DOHH2 (cell line): ENCODE data around the gene MCC.

Experiments
- H3F3A ChIP-seq: fragments of 200-600 bp; sonication (generic), shearing (Covaris generic); 2 replicates; pipeline ENCODE4 v1.6.0; 2016; ENCODE audit warnings: antibody characterized with exemption, mild to moderate bottlenecking; ENCODE audit not compliant: control insufficient read depth, insufficient read depth
- H3K27ac ChIP-seq: fragments of 200-600 bp; sonication (generic); 2 replicates; pipeline ENCODE4 v1.5.1; 2014; ENCODE audit warnings: low read depth, mild to moderate bottlenecking, low read length, moderate library complexity
- H3K27me3 ChIP-seq: fragments of 200-600 bp; sonication (generic); 2 replicates; pipeline ENCODE4 v1.6.1; 2014; ENCODE audit warnings: mild to moderate bottlenecking, low read length, mixed read lengths; ENCODE audit not compliant: control insufficient read depth
- H3K36me3 ChIP-seq: fragments of 200-600 bp; sonication (generic); 2 replicates; pipeline ENCODE4 v1.6.1; 2014; ENCODE audit warnings: mild to moderate bottlenecking, low read length, moderate library complexity, mixed read lengths; ENCODE audit not compliant: control insufficient read depth
- H3K4me1 ChIP-seq: fragments of 200-600 bp; sonication (generic); 2 replicates; pipeline ENCODE4 v1.6.1; 2014; ENCODE audit warnings: mild to moderate bottlenecking, low read length, mixed read lengths; ENCODE audit not compliant: control insufficient read depth
- H3K4me2 ChIP-seq: fragments of 200-600 bp; sonication (generic); 2 replicates; pipeline ENCODE4 v1.6.0; 2014; ENCODE audit warnings: mild to moderate bottlenecking, low read length, moderate library complexity
- H3K4me3 ChIP-seq: fragments of 200-600 bp; sonication (generic); 2 replicates; pipeline ENCODE4 v1.5.1; 2014; ENCODE audit warnings: mild to moderate bottlenecking, low read length, mixed read lengths
- H3K79me2 ChIP-seq: fragments of 200-600 bp; sonication (generic); 2 replicates; pipeline ENCODE4 v1.6.1; 2014; ENCODE audit warnings: mild to moderate bottlenecking, low read length, mixed read lengths; ENCODE audit not compliant: control insufficient read depth
- H3K9me2 ChIP-seq: fragments of 200-600 bp; sonication (generic); replicated peaks from 2 replicates; pipeline ENCODE4 v1.6.1; 2014; ENCODE audit warnings: mild to moderate bottlenecking, low read length, mixed read lengths; ENCODE audit not compliant: control insufficient read depth
- H3K9me3 ChIP-seq: fragments of 200-600 bp; sonication (generic); 2 replicates; pipeline ENCODE4 v1.6.1; 2014; ENCODE audit warnings: antibody characterized with exemption, low read length, mixed read lengths; ENCODE audit not compliant: control insufficient read depth, insufficient read depth
- H4K20me1 ChIP-seq: fragments of 200-600 bp; sonication (generic); 2 replicates; pipeline ENCODE4 v1.6.0; 2014; ENCODE audit warnings: low read depth, mild to moderate bottlenecking, antibody characterized with exemption, low read length, moderate library complexity; ENCODE audit not compliant: control insufficient read depth, insufficient read depth
- EZH2phosphoT487 ChIP-seq: fragments of 200-600 bp; sonication (generic); IDR thresholded peaks from 2 replicates; pipeline ENCODE4 v1.6.1; 2017; ENCODE audit warnings: borderline replicate concordance, mild to moderate bottlenecking, antibody characterized with exemption, low read length, moderate library complexity, mixed read lengths
- TF ChIP-seq, protein P1 (sequence below): fragments of 200-600 bp; sonication (generic); IDR thresholded peaks from one replicate; pipeline ENCODE4 v1.5.1; 2014; ENCODE audit warnings: antibody characterized with exemption, mild to moderate bottlenecking, low read depth, low read length; ENCODE audit not compliant: poor library complexity, severe bottlenecking

The MCC gene

DNA sequence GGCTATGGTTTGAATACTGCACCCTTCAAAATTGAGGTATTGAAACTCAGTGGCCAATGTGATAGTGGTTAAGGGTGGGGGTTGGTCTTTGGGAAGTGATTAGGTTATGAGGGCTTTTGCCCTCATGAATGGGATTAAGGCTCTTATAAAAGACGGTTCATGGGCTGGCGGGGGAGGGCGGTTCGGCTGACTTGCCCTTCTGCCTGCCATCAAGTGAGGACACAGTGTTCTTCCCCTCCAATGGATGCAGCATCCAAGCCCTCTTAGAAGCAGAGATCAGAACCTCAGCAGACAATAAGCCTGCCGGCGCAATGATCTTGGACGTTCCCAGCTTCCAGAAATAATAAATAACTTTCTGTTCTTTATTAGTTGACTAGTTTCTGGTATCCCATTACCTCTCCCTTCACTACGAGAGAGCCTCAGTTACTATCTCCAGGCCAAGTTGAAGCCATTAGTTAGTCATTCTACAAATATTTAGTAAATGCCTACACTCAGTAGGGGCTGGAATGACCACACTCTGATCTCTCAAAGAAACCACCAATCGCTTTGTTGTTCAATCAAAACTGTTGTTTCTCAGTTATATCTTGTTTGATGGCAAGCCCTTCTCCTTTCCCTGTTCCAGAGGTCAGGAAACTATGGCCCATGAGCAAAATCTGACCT lies 272.7 kb downstream of the MCC start:
- no peak overlapping the region for H3K27ac ChIP-seq
- no peaks in the 10 kb centered on the region for H3F3A ChIP-seq
- H3K4me2 ChIP-seq: no peak overlapping the region
- no peaks in the 10 kb centered on the region for H3K9me3 ChIP-seq
- H3K27me3 ChIP-seq: peaks cover 13% of the 10 kb centered on the region
- no peaks in the 10 kb centered on the region for H4K20me1 ChIP-seq
- no peaks in the 10 kb centered on the region for H3K9me2 ChIP-seq
- no peaks in the 10 kb centered on the region for H3K4me1 ChIP-seq
- H3K36me3 ChIP-seq: no peaks in the 10 kb centered on the region
- no peak overlapping the region for H3K4me3 ChIP-seq
- H3K79me2 ChIP-seq: no peaks in the 10 kb centered on the region
- TF ChIP-seq, protein P1, sequence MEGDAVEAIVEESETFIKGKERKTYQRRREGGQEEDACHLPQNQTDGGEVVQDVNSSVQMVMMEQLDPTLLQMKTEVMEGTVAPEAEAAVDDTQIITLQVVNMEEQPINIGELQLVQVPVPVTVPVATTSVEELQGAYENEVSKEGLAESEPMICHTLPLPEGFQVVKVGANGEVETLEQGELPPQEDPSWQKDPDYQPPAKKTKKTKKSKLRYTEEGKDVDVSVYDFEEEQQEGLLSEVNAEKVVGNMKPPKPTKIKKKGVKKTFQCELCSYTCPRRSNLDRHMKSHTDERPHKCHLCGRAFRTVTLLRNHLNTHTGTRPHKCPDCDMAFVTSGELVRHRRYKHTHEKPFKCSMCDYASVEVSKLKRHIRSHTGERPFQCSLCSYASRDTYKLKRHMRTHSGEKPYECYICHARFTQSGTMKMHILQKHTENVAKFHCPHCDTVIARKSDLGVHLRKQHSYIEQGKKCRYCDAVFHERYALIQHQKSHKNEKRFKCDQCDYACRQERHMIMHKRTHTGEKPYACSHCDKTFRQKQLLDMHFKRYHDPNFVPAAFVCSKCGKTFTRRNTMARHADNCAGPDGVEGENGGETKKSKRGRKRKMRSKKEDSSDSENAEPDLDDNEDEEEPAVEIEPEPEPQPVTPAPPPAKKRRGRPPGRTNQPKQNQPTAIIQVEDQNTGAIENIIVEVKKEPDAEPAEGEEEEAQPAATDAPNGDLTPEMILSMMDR: no peak
- no peak for TF ChIP-seq EZH2phosphoT487

DNA sequence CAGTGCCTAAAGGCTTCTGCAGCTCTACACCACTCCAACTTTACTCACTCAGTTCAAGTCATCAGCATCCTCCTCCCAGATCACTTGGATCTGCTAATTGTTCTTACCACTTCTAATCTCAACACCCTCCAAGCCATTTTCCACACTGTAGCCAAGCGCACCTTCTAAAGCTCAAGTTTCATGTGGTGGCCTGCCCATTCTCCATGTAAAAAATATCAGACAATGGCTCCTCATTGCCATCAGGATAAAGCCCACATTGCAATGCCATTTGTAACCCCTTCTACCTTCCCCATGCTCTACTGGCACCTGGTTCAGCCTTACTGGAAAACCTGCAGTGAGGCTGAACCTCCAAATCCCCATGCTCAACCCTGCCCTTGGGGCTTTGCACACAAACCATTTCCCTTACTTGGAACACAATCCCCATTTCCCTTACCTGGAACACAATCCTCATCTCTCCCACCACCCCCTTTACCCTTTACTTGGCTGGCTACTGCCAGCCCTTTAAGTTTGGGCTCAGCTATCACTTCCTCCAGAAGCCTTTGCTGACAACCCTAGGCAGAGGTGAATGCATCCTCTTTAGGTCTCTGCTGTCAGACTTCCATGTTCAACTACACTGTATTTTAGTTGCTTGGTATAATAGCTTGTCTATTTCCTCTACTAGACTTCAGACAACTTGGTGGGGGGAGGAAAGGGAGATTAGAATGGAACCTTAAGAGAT lies 273.5 kb downstream of the MCC start:
- H4K20me1 ChIP-seq: no peaks in the 10 kb centered on the region
- peaks cover 16% of the 10 kb centered on the region for H3K27me3 ChIP-seq
- H3K4me2 ChIP-seq: no peak overlapping the region
- H3K4me3 ChIP-seq: no peak overlapping the region
- no peak overlapping the region for H3K27ac ChIP-seq
- no peak for TF ChIP-seq EZH2phosphoT487
- TF ChIP-seq, protein P1: no peak
- H3K36me3 ChIP-seq: no peaks in the 10 kb centered on the region
- no peaks in the 10 kb centered on the region for H3K79me2 ChIP-seq
- H3K9me3 ChIP-seq: no peaks in the 10 kb centered on the region
- H3K9me2 ChIP-seq: no peaks in the 10 kb centered on the region
- no peaks in the 10 kb centered on the region for H3K4me1 ChIP-seq
- no peaks in the 10 kb centered on the region for H3F3A ChIP-seq

DNA sequence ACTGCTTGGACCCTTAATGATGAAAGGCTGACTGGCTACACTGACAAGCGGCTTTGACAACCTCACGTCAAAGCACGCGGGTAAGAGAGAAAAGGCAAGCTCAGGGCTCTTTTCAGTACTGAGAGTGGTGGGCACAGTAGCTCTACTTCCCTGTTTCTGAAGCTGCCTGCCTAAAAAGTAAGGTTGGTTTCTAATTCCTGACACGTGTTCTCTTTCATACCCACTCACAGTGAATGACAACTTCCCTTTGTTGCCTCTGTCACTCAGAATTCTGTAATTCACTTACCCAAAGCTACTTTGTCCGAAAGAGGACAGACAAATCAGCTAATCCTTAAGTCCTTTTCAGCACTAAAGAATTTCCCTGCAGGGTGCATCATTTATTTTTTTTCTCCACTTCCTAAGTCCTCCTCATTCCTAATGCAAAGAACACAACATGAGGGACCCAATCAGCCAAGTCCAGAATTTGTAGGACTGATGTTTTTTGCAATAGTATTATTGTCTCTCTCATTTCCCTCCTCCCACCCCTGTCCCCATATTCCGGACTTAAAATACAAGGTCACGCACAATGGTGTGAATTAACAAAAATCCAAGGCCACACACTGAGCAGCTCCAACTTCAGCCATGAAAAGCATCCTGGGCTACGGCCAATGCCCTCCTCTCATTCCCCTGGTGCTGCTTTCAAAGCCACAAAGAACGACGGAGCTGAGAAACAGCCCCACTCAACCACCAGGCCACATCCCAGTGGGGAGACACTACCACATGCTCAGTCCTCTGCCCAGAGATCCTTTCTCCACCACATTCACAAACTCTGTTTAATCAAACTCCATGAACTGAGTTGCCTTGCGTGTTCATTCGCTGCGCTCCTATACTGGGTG lies 274.5 kb downstream of the MCC start:
- Histone ChIP-seq H3K79me2 (no peaks in the 10 kb centered on the region), H3K27ac (no peak overlapping the region), H3K9me3 (no peaks in the 10 kb centered on the region), H3K4me2 (no peak overlapping the region), H4K20me1 (no peaks in the 10 kb centered on the region), H3F3A (no peaks in the 10 kb centered on the region), H3K9me2 (no peaks in the 10 kb centered on the region), H3K4me3 (no peak overlapping the region), H3K27me3 (peaks cover 16% of the 10 kb centered on the region), H3K36me3 (no peaks in the 10 kb centered on the region), H3K4me1 (no peaks in the 10 kb centered on the region)
- no peak for TF ChIP-seq EZH2phosphoT487
- TF ChIP-seq, protein P1: no peak
